SK-N-SH (cell line): Measurements from ENCODE around the gene FKBP5. TPM values are rescaled to one million over a fixed set of nuclear protein-coding genes. Genes with fewer than 3 reads are reported as not detected.

ENCODE experiments used
- CTCF ChIA-PET: fragments of 300-600, 350-600 bp; formaldehyde crosslinking; extraction: SDS; loops from one replicate; lab custom pipeline; 2021; lab: Yijun Ruan, JAX
- POLR2A ChIA-PET: fragments of 350-600 bp; sonication (Branson Sonifier 250); formaldehyde crosslinking; extraction: SDS; loops from one replicate; lab custom pipeline; 2020; ENCODE audit warnings: antibody characterized with exemption, inconsistent platforms; lab: Yijun Ruan, JAX
- DNase-seq: peaks from one replicate; pipeline ENCODE4 v3.0.0; 2012
- H2AFZ ChIP-seq: fragments of 200-600 bp; sonication (generic); 2 replicates; pipeline ENCODE4 v1.8.1; 2016; ENCODE audit warnings: antibody characterized with exemption, mild to moderate bottlenecking, low read depth
- H3F3A ChIP-seq: fragments of 200-600 bp; sonication (generic); replicated peaks from 2 replicates; pipeline ENCODE3; 2016; ENCODE audit warnings: antibody characterized with exemption, mild to moderate bottlenecking; ENCODE audit not compliant: insufficient read depth
- H3K27ac ChIP-seq, 2 experiments: fragments of 200-500 bp in 1 of 2; fragments of 200-600 bp in 1 of 2; sonication (Bioruptor generic) in 1 of 2; sonication (generic), shearing (Covaris generic) in 1 of 2; 2 replicates each; pipeline versions ENCODE4 v1.5.1 to v1.6.1; 2014 to 2016; ENCODE audit warnings: low read depth in 2 of 2, inconsistent platforms in 1 of 2, low read length in 1 of 2, mild to moderate bottlenecking in 1 of 2, mixed read lengths in 1 of 2
- H3K27me3 ChIP-seq: fragments of 200-600 bp; sonication (generic), shearing (Covaris generic); 2 replicates; pipeline ENCODE4 v1.6.1; 2016; ENCODE audit warnings: mixed run types; ENCODE audit not compliant: insufficient read depth
- H3K36me3 ChIP-seq, 2 experiments: fragments of 200-500 bp in 1 of 2; fragments of 200-600 bp in 1 of 2; sonication (Bioruptor generic) in 1 of 2; sonication (generic) in 1 of 2; replicated peaks in 1 of 2; 2 replicates each; pipeline versions ENCODE3 to v1.5.1; 2014 to 2016; ENCODE audit warnings: low read length in 1 of 2, mild to moderate bottlenecking in 1 of 2; ENCODE audit not compliant: insufficient read depth in 2 of 2, control insufficient read depth in 1 of 2
- H3K4me1 ChIP-seq, 2 experiments: fragments of 200-500 bp in 1 of 2; fragments of 200-600 bp in 1 of 2; sonication (Bioruptor generic) in 1 of 2; sonication (generic), shearing (Covaris generic) in 1 of 2; 2 replicates each; pipeline versions ENCODE4 v1.5.1 to v1.6.1; 2014 to 2016; ENCODE audit warnings: low read depth in 1 of 2, low read length in 1 of 2, mixed run types in 1 of 2; ENCODE audit not compliant: insufficient read depth in 2 of 2, control insufficient read depth in 1 of 2
- H3K4me2 ChIP-seq: fragments of 200-600 bp; sonication (generic), shearing (Covaris generic); 2 replicates; pipeline ENCODE4 v1.6.1; 2017; ENCODE audit warnings: mixed run types
- H3K4me3 ChIP-seq, 2 experiments: fragments of 200-500 bp in 1 of 2; fragments of 200-600 bp in 1 of 2; sonication (Bioruptor generic) in 1 of 2; sonication (generic), shearing (Covaris generic) in 1 of 2; 2 replicates each; pipeline versions ENCODE4 v1.5.1 to v1.8.1; 2014 to 2016; ENCODE audit warnings: low read depth in 2 of 2, inconsistent platforms in 1 of 2, low read length in 1 of 2, mild to moderate bottlenecking in 1 of 2, mixed read lengths in 1 of 2, moderate library complexity in 1 of 2
- H3K79me2 ChIP-seq: fragments of 200-600 bp; sonication (generic); 2 replicates; pipeline ENCODE4 v1.8.1; 2017; ENCODE audit warnings: mild to moderate bottlenecking; ENCODE audit not compliant: insufficient read depth
- H3K9ac ChIP-seq: fragments of 200-600 bp; sonication (generic); 2 replicates; pipeline ENCODE4 v1.6.1; 2017; ENCODE audit warnings: mixed run types
- H3K9me2 ChIP-seq: fragments of 200-600 bp; sonication (generic); 2 replicates; pipeline ENCODE4 v1.6.1; 2017; ENCODE audit warnings: mixed run types
- H3K9me3 ChIP-seq: fragments of 200-600 bp; sonication (generic); 2 replicates; pipeline ENCODE4 v1.6.1; 2017; ENCODE audit warnings: mixed run types, mild to moderate bottlenecking, moderate library complexity
- H4K20me1 ChIP-seq: fragments of 200-600 bp; sonication (generic); 2 replicates; pipeline ENCODE4 v1.6.1; 2017; ENCODE audit warnings: mild to moderate bottlenecking, mixed run types; ENCODE audit not compliant: insufficient read depth
- CHD2 ChIP-seq: fragments of 150-350 bp; IDR thresholded peaks from 2 replicates; pipeline ENCODE4 v1.6.1; 2018; ENCODE audit warnings: low read length; ENCODE audit not compliant: partially characterized antibody
- ELF1 ChIP-seq: IDR thresholded peaks from 2 replicates; pipeline ENCODE4 v1.4.0; 2012
- EP300 ChIP-seq, 2 experiments: IDR thresholded peaks; 2 replicates each; pipeline versions ENCODE4 v1.4.0 to v1.6.1; 2012; ENCODE audit warnings: borderline replicate concordance in 1 of 2, low read depth in 1 of 2, low read length in 1 of 2
- EZH2phosphoT487 ChIP-seq: fragments of 200-600 bp; sonication (generic); IDR thresholded peaks from 2 replicates; pipeline ENCODE4 v1.6.1; 2017; ENCODE audit warnings: low read depth, mixed run types, mild to moderate bottlenecking, antibody characterized with exemption, moderate library complexity, borderline replicate concordance
- FOXJ3 ChIP-seq: sonication (generic); formaldehyde crosslinking; IDR thresholded peaks from 2 replicates; pipeline ENCODE4 v1.5.1; 2020; ENCODE audit warnings: mild to moderate bottlenecking, missing genetic modification reagents
- JUND ChIP-seq: IDR thresholded peaks from 2 replicates; pipeline ENCODE4 v1.4.0; 2012
- MEF2A ChIP-seq: IDR thresholded peaks from 2 replicates; pipeline ENCODE4 v1.4.0; 2012; ENCODE audit warnings: low read depth, borderline replicate concordance
- NFIC ChIP-seq: IDR thresholded peaks from 2 replicates; pipeline ENCODE4 v1.4.0; 2012; ENCODE audit warnings: borderline replicate concordance
- SMC3 ChIP-seq: IDR thresholded peaks from 2 replicates; pipeline ENCODE4 v1.6.1; 2012; ENCODE audit warnings: low read depth, low read length, improper control_type of control experiment
- TAF1 ChIP-seq: IDR thresholded peaks from 2 replicates; pipeline ENCODE4 v1.6.1; 2012; ENCODE audit warnings: low read depth, mild to moderate bottlenecking, low read length, moderate library complexity, borderline replicate concordance
- TEAD4 ChIP-seq: IDR thresholded peaks from 2 replicates; pipeline ENCODE4 v1.4.0; 2012; ENCODE audit warnings: mild to moderate bottlenecking, borderline replicate concordance; ENCODE audit not compliant: insufficient read depth
- YY1 ChIP-seq: IDR thresholded peaks from 2 replicates; pipeline ENCODE4 v1.4.0; 2012; ENCODE audit warnings: low read depth, mild to moderate bottlenecking
- WGBS: methylation state at CpG from one replicate; pipeline ENCODE4 v1.1.6; 2017; ENCODE audit warnings: low lambda C conversion rate; 5-methylcytosine and 5-hydroxymethylcytosine counted together
- polyA plus RNA-seq, 3 experiments: library from polyadenylated mRNA; depleted of rRNA; stranded (reverse); fragments of >200 nt; gene quantifications; 2 replicates each; pipeline ENCODE4 v1.2.3, GENCODE V29; 2012
- TF ChIP-seq, protein P1 (sequence below): IDR thresholded peaks from 2 replicates; pipeline ENCODE4 v1.4.0; 2012; ENCODE audit warnings: low read depth, borderline replicate concordance
- TF ChIP-seq, protein P2 (sequence below): IDR thresholded peaks from 2 replicates; pipeline ENCODE4; 2012
- TF ChIP-seq, protein P3 (sequence below): fragments of 150-350 bp; IDR thresholded peaks from 2 replicates; pipeline ENCODE4 v1.6.1; 2017; ENCODE audit warnings: antibody characterized with exemption, low read length, low read depth, borderline replicate concordance

The FKBP5 gene
- polyA plus RNA-seq, 1 of the 3 experiments (the other 2 are of a cell fraction): 5.1 TPM

DNA sequence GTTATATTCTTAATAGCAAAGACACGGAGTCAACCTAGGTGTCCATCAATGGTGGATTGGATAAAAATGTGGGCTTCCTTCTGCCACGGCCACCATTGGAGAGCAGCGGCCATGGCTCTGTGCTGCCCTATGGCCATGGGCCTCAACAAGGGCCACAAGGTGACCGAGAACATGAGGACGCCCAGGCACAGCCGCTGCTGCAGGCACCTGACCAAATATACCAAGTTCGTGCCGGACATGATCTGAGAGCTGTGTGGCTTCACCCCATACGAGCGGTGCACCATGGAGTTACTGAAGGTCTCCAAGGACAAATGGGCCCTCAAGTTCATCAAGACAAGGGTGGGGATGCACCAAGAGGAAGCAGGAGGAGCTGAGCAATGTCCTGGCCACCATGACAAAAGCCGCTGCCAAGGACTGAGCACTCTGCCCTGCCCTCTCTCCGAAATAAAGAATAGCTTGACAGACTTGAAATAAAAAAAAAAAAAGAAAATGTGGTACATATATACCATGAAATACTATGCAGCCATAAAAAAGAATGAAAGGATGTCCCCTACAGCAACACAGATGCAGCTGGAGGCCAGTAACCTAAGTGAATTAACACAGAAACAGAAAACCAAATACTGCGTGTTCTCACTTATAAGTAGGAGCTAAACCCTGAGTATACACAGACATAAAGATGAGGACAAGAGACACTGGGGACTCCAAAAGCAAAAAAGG, 81.0 kb downstream of the FKBP5 start:
- Histone ChIP-seq H3K4me3 (no peak overlapping the region), H3K9me2 (no peaks in the 10 kb centered on the region), H2AFZ (no peak overlapping the region), H3K4me2 (no peak overlapping the region), H3K79me2 (no peaks in the 10 kb centered on the region), H3F3A (peaks cover 24% of the 10 kb centered on the region), H4K20me1 (no peaks in the 10 kb centered on the region), H3K9me3 (no peaks in the 10 kb centered on the region), H3K9ac (no peak overlapping the region), H3K27me3 (no peaks in the 10 kb centered on the region), H3K36me3 (no peaks in the 10 kb centered on the region), H3K27ac (no peak overlapping the region), H3K4me1 (peaks cover 0 to 11% of the 10 kb centered on the region in 2 experiments; a peak in 2 of 4 replicates)
- DNase-seq: no peak
- no peak for TF ChIP-seq EZH2phosphoT487
- TF ChIP-seq TAF1: no peak
- no peak for TF ChIP-seq TEAD4
- TF ChIP-seq ELF1: no peak
- no peak for TF ChIP-seq NFIC
- TF ChIP-seq SMC3: no peak
- TF ChIP-seq YY1: no peak
- no peak for TF ChIP-seq CHD2
- TF ChIP-seq EP300 (IDR thresholded peaks at IDR 0.05; ENCODE audit: borderline replicate concordance in 1 of 2, low read depth in 1 of 2, low read length in 1 of 2): no peak
- TF ChIP-seq JUND: no peak
- TF ChIP-seq, protein P1, sequence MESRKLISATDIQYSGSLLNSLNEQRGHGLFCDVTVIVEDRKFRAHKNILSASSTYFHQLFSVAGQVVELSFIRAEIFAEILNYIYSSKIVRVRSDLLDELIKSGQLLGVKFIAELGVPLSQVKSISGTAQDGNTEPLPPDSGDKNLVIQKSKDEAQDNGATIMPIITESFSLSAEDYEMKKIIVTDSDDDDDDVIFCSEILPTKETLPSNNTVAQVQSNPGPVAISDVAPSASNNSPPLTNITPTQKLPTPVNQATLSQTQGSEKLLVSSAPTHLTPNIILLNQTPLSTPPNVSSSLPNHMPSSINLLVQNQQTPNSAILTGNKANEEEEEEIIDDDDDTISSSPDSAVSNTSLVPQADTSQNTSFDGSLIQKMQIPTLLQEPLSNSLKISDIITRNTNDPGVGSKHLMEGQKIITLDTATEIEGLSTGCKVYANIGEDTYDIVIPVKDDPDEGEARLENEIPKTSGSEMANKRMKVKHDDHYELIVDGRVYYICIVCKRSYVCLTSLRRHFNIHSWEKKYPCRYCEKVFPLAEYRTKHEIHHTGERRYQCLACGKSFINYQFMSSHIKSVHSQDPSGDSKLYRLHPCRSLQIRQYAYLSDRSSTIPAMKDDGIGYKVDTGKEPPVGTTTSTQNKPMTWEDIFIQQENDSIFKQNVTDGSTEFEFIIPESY: no peak
- no peak for TF ChIP-seq MEF2A
- TF ChIP-seq FOXJ3 (CRISPR knock-in tag): no peak
- 74% methylated on average over 4 of the region's 13 CpGs for whole genome bisulfite sequencing
- ChIA-PET POLR2A (no interaction called here), CTCF (interaction anchor here (1.0 to 1.2 kb wide), 2 partner anchors 50 to 130 kb away, joined by 3 to 5 read pairs; no protein-coding TSS in a partner anchor)

DNA sequence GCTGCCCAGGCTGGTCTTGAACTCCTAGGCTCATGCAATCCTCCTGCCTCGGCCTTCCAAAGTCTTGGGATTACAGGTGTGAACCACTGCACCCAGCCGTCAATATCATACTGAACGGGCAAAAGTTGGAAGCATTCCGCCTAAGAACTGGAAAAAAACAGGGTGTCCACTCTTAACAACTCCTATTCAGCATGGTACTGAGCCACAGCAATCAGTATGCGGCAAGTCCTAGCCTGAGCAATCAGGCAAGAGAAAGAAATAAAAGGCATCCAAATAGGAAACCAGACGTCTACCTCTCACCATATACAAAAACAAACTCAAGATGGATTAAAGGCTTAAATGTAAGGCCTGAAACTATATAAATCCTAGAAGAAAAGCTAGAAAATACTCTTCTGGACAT, 83.1 kb downstream of the FKBP5 start:
- CTCF ChIA-PET: interaction anchor here (0.9 to 1.4 kb wide), 2 partner anchors 21 to 82 kb away, joined by 3 to 4 read pairs; no protein-coding TSS in a partner anchor
- H3K9me2 ChIP-seq: no peaks in the 10 kb centered on the region
- 87% methylated on average over 6 of the region's 6 CpGs for WGBS
- H3K4me1 ChIP-seq: peaks cover 20 to 27% of the 10 kb centered on the region in 2 experiments
- no peak overlapping the region for H2AFZ ChIP-seq
- H3K9ac ChIP-seq: peak overlapping the region; percentile 46; the same call in 1 of the 2 replicates
- POLR2A ChIA-PET: no interaction called here
- H3F3A ChIP-seq: peaks cover 39% of the 10 kb centered on the region
- peak overlapping the region; percentile 17; the same call in 1 of the 2 replicates for H3K4me2 ChIP-seq
- no peaks in the 10 kb centered on the region for H4K20me1 ChIP-seq
- TF ChIP-seq EP300 (IDR thresholded peaks at IDR 0.05; ENCODE audit: borderline replicate concordance in 1 of 2, low read depth in 1 of 2, low read length in 1 of 2): no peak
- TF ChIP-seq, protein P2, sequence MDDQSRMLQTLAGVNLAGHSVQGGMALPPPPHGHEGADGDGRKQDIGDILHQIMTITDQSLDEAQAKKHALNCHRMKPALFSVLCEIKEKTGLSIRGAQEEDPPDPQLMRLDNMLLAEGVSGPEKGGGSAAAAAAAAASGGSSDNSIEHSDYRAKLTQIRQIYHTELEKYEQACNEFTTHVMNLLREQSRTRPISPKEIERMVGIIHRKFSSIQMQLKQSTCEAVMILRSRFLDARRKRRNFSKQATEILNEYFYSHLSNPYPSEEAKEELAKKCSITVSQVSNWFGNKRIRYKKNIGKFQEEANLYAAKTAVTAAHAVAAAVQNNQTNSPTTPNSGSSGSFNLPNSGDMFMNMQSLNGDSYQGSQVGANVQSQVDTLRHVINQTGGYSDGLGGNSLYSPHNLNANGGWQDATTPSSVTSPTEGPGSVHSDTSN: no peak
- no peak for TF ChIP-seq ELF1
- TF ChIP-seq, protein P3, sequence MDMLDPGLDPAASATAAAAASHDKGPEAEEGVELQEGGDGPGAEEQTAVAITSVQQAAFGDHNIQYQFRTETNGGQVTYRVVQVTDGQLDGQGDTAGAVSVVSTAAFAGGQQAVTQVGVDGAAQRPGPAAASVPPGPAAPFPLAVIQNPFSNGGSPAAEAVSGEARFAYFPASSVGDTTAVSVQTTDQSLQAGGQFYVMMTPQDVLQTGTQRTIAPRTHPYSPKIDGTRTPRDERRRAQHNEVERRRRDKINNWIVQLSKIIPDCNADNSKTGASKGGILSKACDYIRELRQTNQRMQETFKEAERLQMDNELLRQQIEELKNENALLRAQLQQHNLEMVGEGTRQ: no peak
- TF ChIP-seq, protein P1: no peak
- DNase-seq: no peak
- H3K27ac ChIP-seq: peak overlapping the region in 1 of 2 experiments; percentile 88; a peak in 3 of 4 replicates
- no peaks in the 10 kb centered on the region for H3K27me3 ChIP-seq
- no peaks in the 10 kb centered on the region for H3K36me3 ChIP-seq
- H3K9me3 ChIP-seq: no peaks in the 10 kb centered on the region
- no peaks in the 10 kb centered on the region for H3K79me2 ChIP-seq
- H3K4me3 ChIP-seq: no peak overlapping the region
